ENCODE data around the gene IGFBPL1. TPM values are rescaled to one million over a fixed set of nuclear protein-coding genes. Genes with fewer than 3 reads are reported as not detected.

IGFBPL1 gene
- total RNA-seq, 1 donor from 2014 or later = 26.7 TPM

- no peak overlapping the region for H3K4me3 Mint-ChIP-seq
- H3K9me3 Mint-ChIP-seq = no peaks in the 10 kb centered on the region
- TF ChIP-seq CTCF (conservative IDR thresholded peaks at IDR 0.05) = no peak
- H3K27me3 Mint-ChIP-seq = peaks cover 7% of the 10 kb centered on the region
- peaks cover 32% of the 10 kb centered on the region for H3K4me1 Mint-ChIP-seq (ENCODE audit: unreplicated experiment)
- DNase-seq (ENCODE audit: extremely low spot score, unreplicated experiment) = no peak
- no peak overlapping the region for H3K27ac Mint-ChIP-seq
- H3K36me3 Mint-ChIP-seq = no peaks in the 10 kb centered on the region
Measured at GRCh38 chr9:38358390-38359296, 65.6 kb downstream of the IGFBPL1 start.

- Mint-ChIP-seq H3K4me3 (no peak overlapping the region), H3K4me1 (ENCODE audit: unreplicated experiment) (peaks cover 26% of the 10 kb centered on the region), H3K27ac (no peak overlapping the region), H3K36me3 (no peaks in the 10 kb centered on the region), H3K27me3 (peaks cover 3% of the 10 kb centered on the region), H3K9me3 (no peaks in the 10 kb centered on the region)
- no peak for DNase-seq (ENCODE audit: extremely low spot score, unreplicated experiment)
- no peak for TF ChIP-seq CTCF (conservative IDR thresholded peaks at IDR 0.05)
Measured at GRCh38 chr9:38357350-38358114, 66.7 kb downstream of the IGFBPL1 start.

- Mint-ChIP-seq H3K4me1 (ENCODE audit: unreplicated experiment) (peaks cover 25% of the 10 kb centered on the region), H3K36me3 (no peaks in the 10 kb centered on the region), H3K4me3 (no peak overlapping the region), H3K9me3 (no peaks in the 10 kb centered on the region), H3K27me3 (peaks cover 3% of the 10 kb centered on the region), H3K27ac (no peak overlapping the region)
- no peak for TF ChIP-seq CTCF (conservative IDR thresholded peaks at IDR 0.05)
- no peak for DNase-seq (ENCODE audit: extremely low spot score, unreplicated experiment)
Measured at GRCh38 chr9:38356851-38357250, 67.4 kb downstream of the IGFBPL1 start.

Other genes with a start within 250 kb of the IGFBPL1 start
- 13.3 and 29.1 TPM in 2 replicates for gene ALDH1B1, start 31.8 kb downstream of the IGFBPL1 start, total RNA-seq (ENCODE audit: low replicate concordance)
- 4.3 and 7.1 TPM in 2 replicates for gene ANKRD18A, start 196.1 kb upstream of the IGFBPL1 start, total RNA-seq (ENCODE audit: low replicate concordance)

Measured in type B pancreatic cell (in vitro differentiated cells).